ENCODE data around the gene DENND2C.

The DENND2C gene

GRCh38 chr1:114676115-114676514 lies 6.3 kb upstream of the DENND2C start:
- no peak for DNase-seq (ENCODE audit: low read depth)

GRCh38 chr1:114671939-114672275 lies 2.1 kb upstream of the DENND2C start:
- no peak for DNase-seq (ENCODE audit: low read depth)

- no peak for DNase-seq (ENCODE audit: low read depth)
These were observed 1.4 kb upstream of the DENND2C start for GRCh38 chr1:114671011-114671938.

DNA sequence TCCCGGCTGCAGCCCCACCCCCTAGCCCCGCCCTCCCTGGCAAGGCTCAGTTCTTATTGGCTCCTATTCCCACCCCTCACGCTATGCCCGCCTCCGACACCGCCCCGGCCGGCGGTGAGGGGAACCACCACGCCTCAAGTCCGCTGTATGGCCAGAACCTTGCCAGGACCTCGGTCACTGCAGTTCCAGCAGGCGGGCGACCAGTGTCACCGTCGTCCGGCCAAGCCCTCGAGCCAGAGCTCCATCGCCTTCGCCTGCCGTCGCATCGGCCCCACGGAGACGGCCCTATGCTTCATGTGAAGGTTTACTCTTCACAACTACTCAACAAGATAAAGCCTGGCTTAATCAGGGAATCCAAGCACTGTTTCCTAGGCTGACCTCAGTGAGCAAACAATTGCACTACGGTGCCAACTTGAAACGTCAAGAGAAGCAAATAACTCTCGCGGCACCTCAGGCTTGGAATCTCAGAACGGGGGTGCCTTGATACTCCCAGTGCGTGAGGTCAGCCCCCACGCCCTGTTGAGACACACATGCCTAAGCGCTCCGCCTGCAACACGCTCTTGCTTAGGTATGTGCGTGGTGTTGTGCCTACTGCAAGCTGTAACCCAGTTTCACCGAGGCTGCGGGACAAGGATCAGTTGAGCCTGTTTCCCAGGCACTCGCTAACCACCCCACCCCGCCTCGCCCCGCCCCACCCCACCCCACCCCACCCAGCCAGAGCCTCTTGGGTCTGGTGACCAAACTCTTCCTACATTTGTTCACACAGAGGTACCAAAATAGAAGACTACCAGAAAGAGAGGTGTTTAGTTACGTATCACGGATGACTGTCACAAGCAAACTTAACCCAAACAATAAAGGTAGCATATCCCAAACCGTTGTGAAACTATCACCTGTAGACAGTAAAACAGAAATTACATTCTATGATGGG lies 498 bp upstream of the DENND2C start:
- peak; percentile 82 for DNase-seq (ENCODE audit: low read depth)

- no peak for DNase-seq (ENCODE audit: low read depth)
These were observed 876 bp downstream of the DENND2C start for GRCh38 chr1:114668784-114669561.

GRCh38 chr1:114668373-114668772 lies 1.5 kb downstream of the DENND2C start:
- DNase-seq (ENCODE audit: low read depth) = no peak

- no peak for DNase-seq (ENCODE audit: low read depth)
These were observed 2.9 kb downstream of the DENND2C start for GRCh38 chr1:114666954-114667353.

DNA sequence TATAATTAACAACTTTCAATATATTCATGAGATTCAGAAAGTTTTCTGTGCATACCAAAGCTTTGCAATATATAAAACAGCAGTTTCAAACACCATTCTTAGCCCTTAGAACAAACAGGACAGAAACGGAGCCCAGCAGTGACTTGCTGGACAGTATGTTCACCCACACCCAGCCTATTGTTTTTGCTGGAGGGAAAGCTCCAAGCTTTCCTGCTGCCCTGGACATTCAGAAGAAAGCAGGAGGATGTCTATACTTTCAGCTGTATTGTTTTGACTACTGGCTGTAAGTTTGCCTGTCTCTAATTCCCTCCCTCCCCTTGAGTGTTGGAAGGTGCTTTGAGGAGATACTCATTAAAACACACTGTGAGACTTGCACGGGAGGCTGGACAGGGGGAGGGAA lies 9.6 kb downstream of the DENND2C start:
- DNase-seq (ENCODE audit: low read depth) = no peak

- DNase-seq (ENCODE audit: low read depth) = no peak
These were observed 18.0 kb downstream of the DENND2C start for GRCh38 chr1:114651893-114652292.

DNA sequence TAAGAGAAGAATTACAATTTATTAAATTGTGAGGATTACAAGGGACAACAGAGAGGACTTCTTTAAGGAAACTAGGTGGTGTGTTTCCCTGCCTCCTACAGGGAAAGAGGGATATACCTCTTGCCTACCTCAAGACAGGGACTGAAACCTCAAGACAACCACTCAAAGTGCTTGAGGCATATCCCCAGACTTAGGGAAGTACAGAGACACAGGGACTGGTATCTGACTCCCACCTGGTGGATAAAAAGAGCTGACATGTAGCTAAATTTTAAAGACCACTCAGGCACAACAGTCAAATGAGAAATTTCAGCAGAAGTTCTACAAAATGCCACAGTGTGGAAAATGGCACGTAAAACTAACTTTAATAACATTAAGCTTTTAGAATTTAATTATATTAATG lies 21.3 kb downstream of the DENND2C start:
- DNase-seq (ENCODE audit: low read depth) = no peak

GRCh38 chr1:114641377-114641776 lies 28.5 kb downstream of the DENND2C start:
- DNase-seq (ENCODE audit: low read depth) = no peak

GRCh38 chr1:114638910-114639309 lies 30.9 kb downstream of the DENND2C start:
- no peak for DNase-seq (ENCODE audit: low read depth)

DNA sequence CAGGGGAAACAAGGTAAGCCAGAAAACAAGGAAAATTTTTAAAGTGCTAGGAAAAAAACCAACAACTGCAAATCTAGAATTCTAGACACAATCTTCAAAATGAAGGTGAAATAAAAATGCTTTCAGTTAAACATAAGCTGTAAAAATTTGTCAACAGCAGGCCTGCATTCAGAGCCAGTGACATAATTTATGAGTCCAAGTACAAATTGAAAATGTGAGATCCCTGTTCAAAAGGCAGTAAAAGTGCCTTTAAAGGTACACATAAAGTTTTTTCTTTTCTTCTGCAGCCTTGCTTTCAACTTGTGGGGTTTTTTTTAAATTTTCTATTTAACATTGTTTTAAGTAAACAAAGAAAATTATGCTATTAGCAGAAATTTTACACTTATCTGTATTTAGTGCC lies 37.4 kb downstream of the DENND2C start:
- DNase-seq (ENCODE audit: low read depth) = no peak

- no peak for DNase-seq (ENCODE audit: low read depth)
These were observed 42.7 kb downstream of the DENND2C start for GRCh38 chr1:114627107-114627506.

GRCh38 chr1:114623364-114623763 lies 46.5 kb downstream of the DENND2C start:
- no peak for DNase-seq (ENCODE audit: low read depth)

GRCh38 chr1:114620419-114620818 lies 49.4 kb downstream of the DENND2C start:
- DNase-seq (ENCODE audit: low read depth) = no peak

- DNase-seq (ENCODE audit: low read depth) = no peak
These were observed 51.2 kb downstream of the DENND2C start for GRCh38 chr1:114618606-114619005.

- no peak for DNase-seq (ENCODE audit: low read depth)
These were observed 59.2 kb downstream of the DENND2C start for GRCh38 chr1:114610546-114611245.

- DNase-seq (ENCODE audit: low read depth) = no peak
These were observed 60.0 kb downstream of the DENND2C start for GRCh38 chr1:114609826-114610225.

GRCh38 chr1:114609026-114609425 lies 60.8 kb downstream of the DENND2C start:
- DNase-seq (ENCODE audit: low read depth) = no peak

- DNase-seq (ENCODE audit: low read depth) = no peak
These were observed 62.6 kb downstream of the DENND2C start for GRCh38 chr1:114607223-114607622.
